Upper lobe of right lung (tissue), 1 donor: Measurements from ENCODE around the gene PAPOLG. TPM values are rescaled to one million over a fixed set of nuclear protein-coding genes. Genes with fewer than 3 reads are reported as not detected.

Source experiments
- ATAC-seq: fragments of 200-7000 bp; cut with Tn5 transposase; one replicate; pipeline ENCODE4 v1.9.1; 2020; ENCODE audit warnings: mild to moderate bottlenecking, moderate library complexity
- DNase-seq: peaks from one replicate; pipeline ENCODE4 v3.0.0-alpha.2; 2020
- H3K27ac ChIP-seq: fragments of 200-600 bp; one replicate; pipeline ENCODE4 v1.8.0; 2022
- H3K27me3 ChIP-seq: fragments of 200-600 bp; one replicate; pipeline ENCODE4 v1.8.0; 2022; ENCODE audit warnings: mild to moderate bottlenecking
- H3K36me3 ChIP-seq: fragments of 200-600 bp; one replicate; pipeline ENCODE4 v1.8.0; 2022
- H3K4me1 ChIP-seq: fragments of 200-600 bp; one replicate; pipeline ENCODE4 v1.8.0; 2022
- H3K4me3 ChIP-seq: fragments of 200-600 bp; one replicate; pipeline ENCODE4 v1.8.0; 2022; ENCODE audit warnings: mild to moderate bottlenecking
- H3K9me3 ChIP-seq: fragments of 200-600 bp; one replicate; pipeline ENCODE4 v1.8.0; 2022
- CTCF ChIP-seq: fragments of 200-600 bp; IDR thresholded peaks from one replicate; pipeline ENCODE4 v1.8.0; 2022; ENCODE audit warnings: antibody characterized with exemption
- intact Hi-C: fragments of 100-400 bp; cut with DNase I; formaldehyde crosslinking; loops from one replicate; pipeline ENCODE4 v1.11.0; 2022
- total RNA-seq: library from RNA; stranded (reverse); fragmentation: NEBNext Ultra II Directional; extraction: Animal tissue kit (Norgen Biotek cat#: 25700); gene quantifications from one replicate; pipeline ENCODE4 v1.2.1, GENCODE V29; 2021
- donor health status: DM: no; HTN: yes; CAD: no; lungs with severe emphysema.

Gene PAPOLG
- total RNA-seq, 1 donor from 2014 or later = 13.3 TPM

- DNase-seq (no peak), ATAC-seq (no peak)
- H3K36me3 ChIP-seq = peaks cover 98% of the 10 kb centered on the region
- no peaks in the 10 kb centered on the region for H3K9me3 ChIP-seq
- no peaks in the 10 kb centered on the region for H3K4me1 ChIP-seq
- no peak overlapping the region for H3K27ac ChIP-seq
- no peak for TF ChIP-seq CTCF
- no peak overlapping the region for H3K4me3 ChIP-seq
- intact Hi-C loops = no loop called here
- no peaks in the 10 kb centered on the region for H3K27me3 ChIP-seq
Observed at GRCh38 chr2:60778352-60778751, 22.3 kb downstream of the PAPOLG start.

- intact Hi-C loops = no loop called here
- H3K27ac ChIP-seq = no peak overlapping the region
- H3K9me3 ChIP-seq = no peaks in the 10 kb centered on the region
- H3K36me3 ChIP-seq = peaks cover 99% of the 10 kb centered on the region
- DNase-seq (no peak), ATAC-seq (no peak)
- H3K4me1 ChIP-seq = no peaks in the 10 kb centered on the region
- no peak overlapping the region for H3K4me3 ChIP-seq
- TF ChIP-seq CTCF = no peak
- H3K27me3 ChIP-seq = no peaks in the 10 kb centered on the region
Observed at GRCh38 chr2:60779426-60779825, 23.4 kb downstream of the PAPOLG start.

- H3K4me3 ChIP-seq = no peak overlapping the region
- DNase-seq = no peak
- H3K4me1 ChIP-seq = no peaks in the 10 kb centered on the region
- H3K27me3 ChIP-seq = no peaks in the 10 kb centered on the region
- peaks cover 98% of the 10 kb centered on the region for H3K36me3 ChIP-seq
- H3K9me3 ChIP-seq = no peaks in the 10 kb centered on the region
- TF ChIP-seq CTCF = no peak
- H3K27ac ChIP-seq = peak overlapping the region; percentile 38
- peak; percentile 81 for ATAC-seq
- intact Hi-C loops = no loop called here
Observed at GRCh38 chr2:60780721-60781120, 24.7 kb downstream of the PAPOLG start.

- TF ChIP-seq CTCF = no peak
- no peaks in the 10 kb centered on the region for H3K4me1 ChIP-seq
- no peaks in the 10 kb centered on the region for H3K27me3 ChIP-seq
- DNase-seq = no peak
- no peak for ATAC-seq
- H3K36me3 ChIP-seq = peaks cover 95% of the 10 kb centered on the region
- no peak overlapping the region for H3K4me3 ChIP-seq
- no peak overlapping the region for H3K27ac ChIP-seq
- no peaks in the 10 kb centered on the region for H3K9me3 ChIP-seq
- intact Hi-C loops = no loop called here
Observed at GRCh38 chr2:60793169-60793568, 37.1 kb downstream of the PAPOLG start.

- H3K27me3 ChIP-seq = no peaks in the 10 kb centered on the region
- H3K36me3 ChIP-seq = peaks cover 94% of the 10 kb centered on the region
- peak; percentile 55 for TF ChIP-seq CTCF
- no peak for DNase-seq
- no peak overlapping the region for H3K4me3 ChIP-seq
- intact Hi-C loops = no loop called here
- H3K4me1 ChIP-seq = no peaks in the 10 kb centered on the region
- ATAC-seq = no peak
- H3K9me3 ChIP-seq = no peaks in the 10 kb centered on the region
- H3K27ac ChIP-seq = no peak overlapping the region
Observed at GRCh38 chr2:60794271-60794863, 38.3 kb downstream of the PAPOLG start.
